CD14-positive monocyte (primary cell): Measurements from ENCODE around the gene SUB1. TPM values are rescaled to one million over a fixed set of nuclear protein-coding genes. Genes with fewer than 3 reads are reported as not detected.

Source experiments
- DNase-seq, 3 donors: peaks; one replicate each; pipeline ENCODE4 v3.0.0-alpha.2; 2011 to 2022
- H2AFZ ChIP-seq: 2 replicates; pipeline ENCODE4 v1.6.0; 2012; ENCODE audit warnings: mild to moderate bottlenecking, low read depth, low read length, inconsistent platforms; ENCODE audit not compliant: insufficient read depth, poor library complexity, severe bottlenecking
- H3K27ac ChIP-seq, 2 donors: 1 replicate in 1 of 2; 2 replicates in 1 of 2; pipeline ENCODE4 v1.5.1; 2012 to 2013; ENCODE audit warnings: low read length in 2 of 2, control low read depth in 1 of 2, inconsistent platforms in 1 of 2, low read depth in 1 of 2, mild to moderate bottlenecking in 1 of 2
- H3K27me3 ChIP-seq, 2 donors: one replicate each; pipeline versions ENCODE4 v1.6.0 to v1.6.1; 2011 to 2013; ENCODE audit warnings: low read length in 2 of 2; ENCODE audit not compliant: control insufficient read depth in 2 of 2, insufficient read depth in 2 of 2
- H3K36me3 ChIP-seq, 2 donors: replicated peaks in 1 of 2; 1 replicate in 1 of 2; 2 replicates in 1 of 2; pipeline versions ENCODE4 v1.5.1 to v1.6.1; 2012 to 2013; ENCODE audit warnings: low read length in 2 of 2, control low read depth in 1 of 2, inconsistent platforms in 1 of 2, mild to moderate bottlenecking in 1 of 2; ENCODE audit not compliant: insufficient read depth in 2 of 2, control insufficient read depth in 1 of 2
- H3K4me1 ChIP-seq, 2 donors: 1 replicate in 1 of 2; 2 replicates in 1 of 2; pipeline versions ENCODE4 v1.5.1 to v1.6.1; 2012 to 2013; ENCODE audit warnings: low read length in 2 of 2, control low read depth in 1 of 2, inconsistent platforms in 1 of 2, mild to moderate bottlenecking in 1 of 2, moderate library complexity in 1 of 2; ENCODE audit not compliant: insufficient read depth in 2 of 2, control insufficient read depth in 1 of 2
- H3K4me2 ChIP-seq: replicated peaks from 2 replicates; pipeline ENCODE3; 2012; ENCODE audit warnings: low read length, moderate library complexity, mild to moderate bottlenecking; ENCODE audit not compliant: poor library complexity, severe bottlenecking; ENCODE audit errors: extremely low read depth
- H3K4me3 ChIP-seq, 3 experiments: fragments of 200-600 bp in 1 of 3; sonication (generic) in 1 of 3; replicated peaks in 1 of 3; 1 replicate in 2 of 3; 2 replicates in 1 of 3; pipeline ENCODE4 v1.5.1; 2011 to 2013; ENCODE audit warnings: low read length in 3 of 3, mild to moderate bottlenecking in 3 of 3, control low read depth in 2 of 3, low read depth in 2 of 3, inconsistent platforms in 1 of 3, moderate library complexity in 1 of 3
- H3K79me2 ChIP-seq: 2 replicates; pipeline ENCODE4 v1.6.0; 2012; ENCODE audit warnings: mild to moderate bottlenecking, control low read depth, inconsistent platforms, low read length, moderate library complexity; ENCODE audit not compliant: insufficient read depth
- H3K9ac ChIP-seq: 2 replicates; pipeline ENCODE4 v1.6.0; 2017; ENCODE audit warnings: low read length, mild to moderate bottlenecking; ENCODE audit not compliant: insufficient read depth, poor library complexity, severe bottlenecking
- H3K9me3 ChIP-seq, 2 donors: replicated peaks in 1 of 2; 1 replicate in 1 of 2; 2 replicates in 1 of 2; pipeline versions ENCODE4 v1.5.1 to v1.6.1; 2012 to 2013; ENCODE audit warnings: low read length in 2 of 2, control low read depth in 1 of 2; ENCODE audit not compliant: control insufficient read depth in 1 of 2, insufficient read depth in 1 of 2
- H4K20me1 ChIP-seq: 2 replicates; pipeline ENCODE4 v1.6.0; 2012; ENCODE audit warnings: mild to moderate bottlenecking, low read length, control low read depth, moderate library complexity; ENCODE audit not compliant: insufficient read depth
- H3K27ac Mint-ChIP-seq, 7 donors: one replicate each; pipeline ENCODE4 v1.8.0; 2020; ENCODE audit warnings: mild to moderate bottlenecking in 7 of 7, mixed read lengths in 7 of 7, moderate library complexity in 6 of 7, inconsistent platforms in 2 of 7
- H3K27me3 Mint-ChIP-seq, 3 donors: one replicate each; pipeline ENCODE4 v1.8.0; 2021 to 2022; ENCODE audit warnings: low read depth in 3 of 3, mild to moderate bottlenecking in 3 of 3, mixed read lengths in 3 of 3, moderate library complexity in 3 of 3, inconsistent platforms in 1 of 3
- H3K36me3 Mint-ChIP-seq, 2 donors: one replicate each; pipeline ENCODE4 v1.8.0; 2020; ENCODE audit warnings: mixed read lengths in 2 of 2, inconsistent platforms in 1 of 2, mild to moderate bottlenecking in 1 of 2
- H3K4me1 Mint-ChIP-seq: one replicate; pipeline ENCODE4 v1.8.0; 2020; ENCODE audit warnings: mild to moderate bottlenecking, mixed read lengths
- H3K4me3 Mint-ChIP-seq, 2 donors: one replicate each; pipeline ENCODE4 v1.8.0; 2020; ENCODE audit warnings: mild to moderate bottlenecking in 2 of 2, mixed read lengths in 2 of 2, moderate library complexity in 1 of 2
- H3K9me3 Mint-ChIP-seq, 7 donors: one replicate each; pipeline ENCODE4 v1.8.0; 2020 to 2022; ENCODE audit warnings: mixed read lengths in 7 of 7, mild to moderate bottlenecking in 6 of 7, moderate library complexity in 6 of 7, inconsistent platforms in 2 of 7
- WGBS: methylation state at CpG from one replicate; pipeline ENCODE4 v1.1.5; 2013; ENCODE audit warnings: missing lambda C conversion rate; ENCODE audit not compliant: insufficient coverage; 5-methylcytosine and 5-hydroxymethylcytosine counted together
- intact Hi-C, 2 donors: fragments of 100-400 bp; cut with micrococcal nuclease; formaldehyde crosslinking; loops; one replicate each; pipeline versions ENCODE4 v1.15.0 to v1.15.1; 2023
- polyA plus RNA-seq, 3 donors: library from polyadenylated mRNA; depleted of rRNA in 1 of 3; unstranded in 2 of 3; stranded (reverse) in 1 of 3; fragments of 300-500 nt in 2 of 3; fragments of >200 nt in 1 of 3; fragmentation: Illumina TruSeq in 2 of 3; gene quantifications; 1 replicate in 2 of 3; 2 replicates in 1 of 3; pipeline ENCODE4 v1.2.3, GENCODE V29; 2012 to 2021
- TF ChIP-seq, protein P1 (sequence below): fragments of 200-600 bp; IDR thresholded peaks from one replicate; pipeline ENCODE4 v1.8.0; 2022; ENCODE audit warnings: antibody characterized with exemption, mild to moderate bottlenecking

SUB1 gene
- polyA plus RNA-seq, 3 donors = 74.3 to 454 (median 399) TPM

DNA sequence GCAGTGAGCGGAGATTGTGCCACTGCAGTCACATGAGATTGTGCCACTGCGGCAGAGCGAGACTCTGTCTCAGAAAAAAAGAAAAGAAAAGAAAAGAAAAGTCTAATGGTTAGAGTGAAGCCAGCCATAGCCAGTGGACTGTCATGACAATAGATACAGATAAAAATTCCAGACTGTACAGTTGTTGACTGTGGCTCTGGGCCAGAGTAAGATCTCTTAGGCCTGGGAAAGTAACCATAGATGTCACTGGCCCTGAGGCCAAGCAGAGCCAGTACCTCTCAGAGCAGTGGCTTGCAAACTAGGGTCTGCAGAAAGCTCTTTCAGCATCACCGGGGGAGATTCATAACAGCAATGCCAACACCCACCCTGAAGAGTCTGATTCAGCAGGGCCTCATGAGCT is 44.1 kb upstream of the SUB1 start:
- H3K4me1 Mint-ChIP-seq = peaks cover 57% of the 10 kb centered on the region
- H3K9ac ChIP-seq = no peak overlapping the region
- H3K79me2 ChIP-seq = no peaks in the 10 kb centered on the region
- H3K27me3 ChIP-seq = no peaks in the 10 kb centered on the region
- TF ChIP-seq, protein P1, sequence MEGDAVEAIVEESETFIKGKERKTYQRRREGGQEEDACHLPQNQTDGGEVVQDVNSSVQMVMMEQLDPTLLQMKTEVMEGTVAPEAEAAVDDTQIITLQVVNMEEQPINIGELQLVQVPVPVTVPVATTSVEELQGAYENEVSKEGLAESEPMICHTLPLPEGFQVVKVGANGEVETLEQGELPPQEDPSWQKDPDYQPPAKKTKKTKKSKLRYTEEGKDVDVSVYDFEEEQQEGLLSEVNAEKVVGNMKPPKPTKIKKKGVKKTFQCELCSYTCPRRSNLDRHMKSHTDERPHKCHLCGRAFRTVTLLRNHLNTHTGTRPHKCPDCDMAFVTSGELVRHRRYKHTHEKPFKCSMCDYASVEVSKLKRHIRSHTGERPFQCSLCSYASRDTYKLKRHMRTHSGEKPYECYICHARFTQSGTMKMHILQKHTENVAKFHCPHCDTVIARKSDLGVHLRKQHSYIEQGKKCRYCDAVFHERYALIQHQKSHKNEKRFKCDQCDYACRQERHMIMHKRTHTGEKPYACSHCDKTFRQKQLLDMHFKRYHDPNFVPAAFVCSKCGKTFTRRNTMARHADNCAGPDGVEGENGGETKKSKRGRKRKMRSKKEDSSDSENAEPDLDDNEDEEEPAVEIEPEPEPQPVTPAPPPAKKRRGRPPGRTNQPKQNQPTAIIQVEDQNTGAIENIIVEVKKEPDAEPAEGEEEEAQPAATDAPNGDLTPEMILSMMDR = no peak
- H3K27ac ChIP-seq = peak overlapping the region in 1 of 2 donors; percentile 66
- H3K36me3 Mint-ChIP-seq = no peaks in the 10 kb centered on the region
- peaks cover 0 to 3% (median 1%) of the 10 kb centered on the region in 3 donors for H3K27me3 Mint-ChIP-seq
- H3K4me3 Mint-ChIP-seq = no peak overlapping the region
- WGBS = 97% methylated on average over 3 of the region's 4 CpGs
- intact Hi-C loops = loop anchor here (5.0 to 10.0 kb wide), 2 partner anchors 41 to 46 kb away; no protein-coding TSS in a partner anchor
- H4K20me1 ChIP-seq = no peaks in the 10 kb centered on the region
- no peaks in the 10 kb centered on the region for H3K9me3 ChIP-seq
- H3K4me3 ChIP-seq = no peak overlapping the region
- H2AFZ ChIP-seq = no peak overlapping the region
- peak overlapping the region; percentile 6 to 93 (median 71) for H3K27ac Mint-ChIP-seq
- no peak overlapping the region for H3K4me2 ChIP-seq
- peaks cover 0 to 5% (median 0%) of the 10 kb centered on the region in 7 donors for H3K9me3 Mint-ChIP-seq
- H3K4me1 ChIP-seq = peaks cover 66 to 67% of the 10 kb centered on the region in 2 donors
- DNase-seq = no peak
- no peaks in the 10 kb centered on the region for H3K36me3 ChIP-seq

DNA sequence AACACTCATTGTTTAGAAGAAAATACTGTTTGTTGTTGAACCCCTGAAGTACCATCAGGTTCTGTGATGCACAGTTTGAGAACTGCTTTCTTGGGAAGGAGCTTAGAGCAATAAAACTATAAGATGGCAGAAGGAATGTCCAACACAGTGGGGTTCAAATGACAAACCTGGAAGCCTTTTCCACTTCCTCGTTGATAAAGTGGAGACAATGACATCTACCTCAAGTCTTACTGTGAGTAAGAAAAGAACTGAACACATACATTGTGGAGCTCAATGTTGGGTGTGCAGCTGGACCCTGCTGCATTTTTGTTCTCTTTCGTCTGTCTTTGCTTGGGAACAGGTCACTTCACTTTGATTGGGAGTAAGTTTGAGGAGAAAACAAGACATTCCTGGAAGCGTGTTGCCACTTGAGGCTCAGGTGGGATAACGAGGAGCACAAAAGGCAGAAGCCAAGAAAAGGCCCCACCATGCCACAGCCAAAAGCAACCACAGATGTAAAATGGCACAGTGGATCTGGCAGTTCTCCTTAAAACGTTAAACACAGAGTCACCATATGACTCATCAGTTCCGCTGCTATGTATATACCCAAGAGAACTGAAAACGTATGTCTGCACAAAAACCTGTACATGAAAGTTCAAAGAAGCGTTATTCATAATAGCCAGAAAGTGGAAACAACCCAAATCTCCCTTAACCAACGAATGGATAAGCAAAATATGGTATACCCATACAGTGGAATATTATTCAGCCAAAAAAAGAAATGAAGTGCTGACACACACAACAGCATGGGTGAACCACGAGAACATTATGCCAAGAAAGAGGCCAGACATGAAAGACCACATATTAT is 42.9 kb upstream of the SUB1 start:
- Mint-ChIP-seq H3K9me3 (peaks cover 0 to 7% (median 0%) of the 10 kb centered on the region in 7 donors), H3K4me3 (peak overlapping the region in 1 of 2 donors; percentile 46), H3K36me3 (no peaks in the 10 kb centered on the region), H3K27me3 (peaks cover 0 to 3% (median 1%) of the 10 kb centered on the region in 3 donors), H3K4me1 (peaks cover 49% of the 10 kb centered on the region), H3K27ac (peak overlapping the region in 6 of 7 donors; percentile 38 to 92 (median 64))
- H3K79me2 ChIP-seq = no peaks in the 10 kb centered on the region
- no peak overlapping the region for H3K9ac ChIP-seq
- no peaks in the 10 kb centered on the region for H3K36me3 ChIP-seq
- DNase-seq = peak; percentile 52 to 80 (median 71)
- H2AFZ ChIP-seq = no peak overlapping the region
- no peak overlapping the region for H3K4me3 ChIP-seq
- H3K4me2 ChIP-seq = peak overlapping the region; percentile 45
- H3K27ac ChIP-seq = no peak overlapping the region
- 38% methylated on average over 6 of the region's 10 CpGs for WGBS
- no peaks in the 10 kb centered on the region for H3K27me3 ChIP-seq
- no peaks in the 10 kb centered on the region for H3K9me3 ChIP-seq
- TF ChIP-seq, protein P1 = no peak
- H3K4me1 ChIP-seq = peaks cover 55 to 58% of the 10 kb centered on the region in 2 donors
- intact Hi-C loops = loop anchor here (5.0 to 10.0 kb wide), 2 partner anchors 40 to 48 kb away; no protein-coding TSS in a partner anchor
- H4K20me1 ChIP-seq = no peaks in the 10 kb centered on the region
